Mesendoderm (in vitro differentiated cells): ENCODE results near the gene REPIN1.
A peak's percentile ranks its signal among the peaks of the same experiment; 100 is the strongest.

Experiments used
- DNase-seq: peaks from one replicate; pipeline ENCODE4 v3.0.0; 2013
- H2AK5ac ChIP-seq: 2 replicates; pipeline ENCODE4 v1.6.1; 2013; ENCODE audit warnings: low read length, inconsistent platforms
- H2BK120ac ChIP-seq: 2 replicates; pipeline ENCODE4 v1.6.1; 2013; ENCODE audit warnings: low read depth, mild to moderate bottlenecking, low read length, moderate library complexity, mixed read lengths
- H2BK15ac ChIP-seq: replicated peaks from 2 replicates; pipeline ENCODE4 v1.6.1; 2013; ENCODE audit warnings: low read depth, mild to moderate bottlenecking, moderate library complexity
- H2BK5ac ChIP-seq: 2 replicates; pipeline ENCODE4 v1.6.1; 2013; ENCODE audit warnings: low read length, inconsistent platforms
- H3K18ac ChIP-seq: 2 replicates; pipeline ENCODE4 v1.6.1; 2013; ENCODE audit warnings: mild to moderate bottlenecking, low read length, mixed read lengths
- H3K23ac ChIP-seq: one replicate; pipeline ENCODE4 v1.6.1; 2013; ENCODE audit warnings: low read length
- H3K27ac ChIP-seq: 2 replicates; pipeline ENCODE4 v1.5.1; 2013; ENCODE audit warnings: low read depth, mild to moderate bottlenecking, inconsistent platforms, low read length, moderate library complexity
- H3K27me3 ChIP-seq: 2 replicates; pipeline ENCODE4 v1.6.1; 2013; ENCODE audit warnings: low read length, control low read depth, mild to moderate bottlenecking, inconsistent platforms; ENCODE audit not compliant: insufficient read depth, poor library complexity
- H3K36me3 ChIP-seq: 2 replicates; pipeline ENCODE4 v1.6.1; 2013; ENCODE audit warnings: low read length, inconsistent platforms; ENCODE audit not compliant: control insufficient read depth, insufficient read depth
- H3K4ac ChIP-seq: one replicate; pipeline ENCODE4 v1.6.1; 2013; ENCODE audit warnings: low read depth, mild to moderate bottlenecking, low read length, moderate library complexity
- H3K4me1 ChIP-seq: 2 replicates; pipeline ENCODE4 v1.6.1; 2013; ENCODE audit warnings: low read depth, low read length, inconsistent platforms; ENCODE audit not compliant: control insufficient read depth
- H3K4me2 ChIP-seq: 2 replicates; pipeline ENCODE4 v1.6.1; 2013; ENCODE audit warnings: low read length
- H3K4me3 ChIP-seq: 2 replicates; pipeline ENCODE4 v1.5.1; 2013; ENCODE audit warnings: mild to moderate bottlenecking, low read length
- H3K56ac ChIP-seq: one replicate; pipeline ENCODE4 v1.6.1; 2013; ENCODE audit warnings: low read length
- H3K79me1 ChIP-seq: 2 replicates; pipeline ENCODE4 v1.6.1; 2013; ENCODE audit warnings: low read length, inconsistent platforms
- H3K79me2 ChIP-seq: 2 replicates; pipeline ENCODE4 v1.6.1; 2013; ENCODE audit warnings: mild to moderate bottlenecking, low read length; ENCODE audit not compliant: control insufficient read depth, insufficient read depth
- H3K9ac ChIP-seq: 2 replicates; pipeline ENCODE4 v1.6.1; 2013; ENCODE audit warnings: low read length, inconsistent platforms
- H4K5ac ChIP-seq: one replicate; pipeline ENCODE4 v1.6.1; 2013; ENCODE audit warnings: low read length
- H4K8ac ChIP-seq: one replicate; pipeline ENCODE4 v1.6.1; 2013; ENCODE audit warnings: low read depth, mild to moderate bottlenecking, control low read depth, low read length, moderate library complexity
- whole genome bisulfite sequencing: extraction: QIAGEN DNeasy Blood & Tissue Kit; methylation state at CpG from one replicate; pipeline ENCODE4 v1.1.7; 2013; ENCODE audit warnings: low lambda C conversion rate, missing lambda C conversion rate; ENCODE audit not compliant: insufficient coverage; ENCODE audit errors: extremely low coverage; 5-methylcytosine and 5-hydroxymethylcytosine counted together

Gene REPIN1

DNA sequence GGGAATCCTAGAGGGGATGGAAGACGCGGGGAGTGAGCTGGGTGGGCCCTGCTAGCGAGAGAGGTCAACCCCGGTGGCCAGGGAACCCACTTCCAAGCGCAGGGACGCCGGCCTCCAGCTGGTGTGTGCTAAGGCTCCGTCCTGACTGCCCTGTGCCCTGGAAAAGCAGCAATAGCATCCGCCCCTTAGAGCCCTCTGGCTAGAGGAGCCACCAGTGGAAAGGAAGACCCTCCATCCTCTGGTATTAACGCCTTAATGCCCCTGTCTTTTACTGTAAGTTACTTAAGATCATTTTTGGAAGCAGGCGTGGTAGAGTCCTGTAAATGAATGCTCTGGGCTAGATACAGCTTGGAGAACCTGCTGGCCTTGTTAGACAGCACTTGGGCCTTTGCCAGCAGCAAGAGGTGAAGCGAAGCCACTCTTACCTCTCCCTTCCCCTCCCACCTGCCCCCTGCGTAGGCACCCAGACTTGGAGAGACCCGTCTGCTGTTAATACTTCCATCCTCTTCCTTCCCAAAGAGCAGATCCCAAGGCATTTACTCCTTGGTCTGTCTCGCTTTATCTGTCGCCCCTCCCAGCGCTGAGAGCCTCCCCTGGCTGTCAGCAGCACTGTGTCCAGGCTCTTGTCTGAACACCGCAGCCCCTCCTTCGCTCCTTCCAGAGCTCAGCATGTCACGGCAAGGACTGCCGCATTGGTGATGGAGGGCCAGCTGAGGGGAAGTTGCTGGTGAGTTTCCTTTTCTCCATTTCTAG, 4.6 kb downstream of the REPIN1 start:
- no peak overlapping the region for H2AK5ac ChIP-seq
- H3K27me3 ChIP-seq, result no peaks in the 10 kb centered on the region
- H3K27ac ChIP-seq, result no peak overlapping the region
- no peak overlapping the region for H2BK5ac ChIP-seq
- H4K8ac ChIP-seq, result no peak overlapping the region
- peaks cover 22% of the 10 kb centered on the region for H3K4me1 ChIP-seq
- no peak overlapping the region for H4K5ac ChIP-seq
- peaks cover 3% of the 10 kb centered on the region for H3K36me3 ChIP-seq
- no peak overlapping the region for H3K4ac ChIP-seq
- peaks cover 43% of the 10 kb centered on the region for H3K79me2 ChIP-seq
- DNase-seq, result peak; percentile 55
- H3K18ac ChIP-seq, result no peak overlapping the region
- H2BK15ac ChIP-seq, result no peak overlapping the region
- H3K56ac ChIP-seq, result peak overlapping the region; percentile 73
- no peak overlapping the region for H2BK120ac ChIP-seq
- H3K79me1 ChIP-seq, result peaks cover 25% of the 10 kb centered on the region
- no peak overlapping the region for H3K4me2 ChIP-seq
- H3K4me3 ChIP-seq, result no peak overlapping the region
- H3K23ac ChIP-seq, result peak overlapping the region; percentile 91
- WGBS, result no CpG with 5 or more reads among the region's 21 CpGs
- H3K9ac ChIP-seq, result peak overlapping the region; percentile 31

DNA sequence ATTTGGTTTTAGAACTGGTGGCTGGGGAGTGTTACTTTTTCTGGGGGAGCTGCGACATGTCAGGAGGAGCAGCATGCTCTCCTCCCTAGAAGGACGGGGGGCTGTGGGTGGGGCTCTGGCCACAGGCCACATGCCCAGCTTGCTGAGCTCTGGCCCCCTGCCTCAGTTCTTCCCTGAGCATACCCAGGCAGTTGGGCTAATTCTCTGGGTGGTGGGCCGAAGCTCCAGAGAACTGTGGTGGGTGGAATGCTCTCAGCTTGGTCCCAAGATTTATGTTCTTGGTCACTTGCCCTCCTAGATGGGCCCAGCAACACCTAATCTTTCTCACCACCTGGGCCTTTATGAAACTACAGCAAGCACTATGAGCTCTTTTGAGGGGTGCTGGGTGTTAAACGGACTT, 5.4 kb downstream of the REPIN1 start:
- Histone ChIP-seq H3K23ac (no peak overlapping the region), H3K9ac (peak overlapping the region; percentile 2), H4K8ac (no peak overlapping the region), H3K79me2 (peaks cover 41% of the 10 kb centered on the region), H2AK5ac (no peak overlapping the region), H3K79me1 (peaks cover 25% of the 10 kb centered on the region), H2BK15ac (no peak overlapping the region), H3K4me1 (peaks cover 22% of the 10 kb centered on the region), H3K4ac (peak overlapping the region; percentile 39), H3K56ac (peak overlapping the region; percentile 17), H2BK5ac (peak overlapping the region; percentile 45), H3K4me2 (no peak overlapping the region), H3K27me3 (no peaks in the 10 kb centered on the region), H2BK120ac (no peak overlapping the region), H3K36me3 (peaks cover 3% of the 10 kb centered on the region), H3K4me3 (no peak overlapping the region), H3K27ac (peak overlapping the region; percentile 83), H4K5ac (no peak overlapping the region), H3K18ac (no peak overlapping the region)
- WGBS, result no CpG with 5 or more reads among the region's 4 CpGs
- no peak for DNase-seq

DNA sequence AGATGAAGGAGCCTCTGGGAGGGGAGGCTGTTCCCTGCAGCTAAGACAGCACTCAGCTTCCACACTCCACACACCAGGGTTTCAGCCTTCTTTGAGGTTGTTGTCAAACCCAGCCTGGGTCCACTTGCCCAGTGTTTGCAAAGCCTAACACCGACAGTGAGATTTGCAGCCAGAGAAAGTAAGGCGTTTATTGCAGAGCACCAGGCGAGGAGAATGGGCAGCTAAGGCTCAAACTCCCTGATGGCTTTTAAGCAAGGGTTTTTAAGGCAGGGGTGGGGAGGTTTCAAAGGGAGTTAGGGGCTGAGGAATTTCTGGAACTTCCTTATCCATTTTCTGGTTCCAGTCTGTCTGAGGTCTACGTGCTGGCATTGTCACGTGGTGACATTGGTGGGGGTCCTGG, 5.8 kb downstream of the REPIN1 start:
- Histone ChIP-seq H3K23ac (no peak overlapping the region), H3K27ac (peak overlapping the region; percentile 83)
- no CpG with 5 or more reads among the region's 5 CpGs for WGBS

DNA sequence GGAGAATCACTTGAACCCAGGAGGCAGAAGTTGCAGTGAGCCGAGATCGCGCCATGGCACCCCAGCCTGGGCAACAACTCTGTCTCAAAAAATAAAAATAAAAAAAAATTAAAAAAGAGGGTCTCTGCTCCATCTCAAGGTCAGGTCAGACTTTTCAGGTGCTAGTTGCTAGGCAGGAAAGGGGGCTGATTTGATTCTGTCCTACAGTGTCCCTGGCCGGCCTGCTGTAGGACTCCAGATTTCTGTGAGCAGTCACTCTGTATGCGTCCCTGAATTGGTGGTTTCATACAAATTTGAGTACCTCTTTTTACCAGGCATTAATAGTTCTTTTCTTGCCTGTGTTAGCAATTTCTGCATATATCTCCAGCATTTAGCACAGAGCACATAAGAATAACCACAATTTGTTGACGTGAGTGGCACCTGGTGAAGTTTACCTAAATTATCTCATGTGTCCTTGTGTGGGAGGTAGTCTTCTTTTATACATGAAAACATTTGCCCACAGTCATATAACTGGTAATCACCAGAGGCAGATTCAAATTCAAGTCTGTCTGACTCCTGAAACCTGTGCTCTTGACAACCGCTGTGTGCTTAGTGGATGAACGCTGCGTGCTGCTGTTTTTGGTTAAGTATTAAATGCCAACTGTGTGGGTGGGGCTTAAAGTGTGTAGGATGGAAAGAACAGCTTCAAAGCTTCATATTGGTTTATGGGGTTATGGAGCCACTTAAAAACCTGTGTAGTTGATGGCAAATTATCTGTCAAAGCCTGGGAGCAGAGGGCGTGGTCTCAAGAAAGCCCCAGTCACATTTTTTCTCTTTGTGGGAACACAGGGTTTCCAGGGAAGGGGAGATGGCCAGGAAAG, 7.3 kb downstream of the REPIN1 start:
- no peak overlapping the region for H3K27ac ChIP-seq
- H3K36me3 ChIP-seq, result no peaks in the 10 kb centered on the region
- peaks cover 31% of the 10 kb centered on the region for H3K79me2 ChIP-seq
- H2BK120ac ChIP-seq, result no peak overlapping the region
- H3K4me3 ChIP-seq, result no peak overlapping the region
- H3K27me3 ChIP-seq, result no peaks in the 10 kb centered on the region
- peaks cover 25% of the 10 kb centered on the region for H3K4me1 ChIP-seq
- H3K9ac ChIP-seq, result no peak overlapping the region
- no CpG with 5 or more reads among the region's 10 CpGs for WGBS
- H2BK15ac ChIP-seq, result no peak overlapping the region
- peak overlapping the region; percentile 74 for H3K56ac ChIP-seq
- H3K4me2 ChIP-seq, result no peak overlapping the region
- H4K8ac ChIP-seq, result no peak overlapping the region
- H4K5ac ChIP-seq, result no peak overlapping the region
- H3K79me1 ChIP-seq, result peaks cover 20% of the 10 kb centered on the region
- no peak overlapping the region for H2BK5ac ChIP-seq
- H3K18ac ChIP-seq, result no peak overlapping the region
- H2AK5ac ChIP-seq, result no peak overlapping the region
- H3K23ac ChIP-seq, result no peak overlapping the region
- DNase-seq, result no peak
- no peak overlapping the region for H3K4ac ChIP-seq

More for the DNA sequence above, 5.8 kb downstream of the REPIN1 start:
- H2BK120ac ChIP-seq, result no peak overlapping the region
- H3K27me3 ChIP-seq, result no peaks in the 10 kb centered on the region
- peaks cover 37% of the 10 kb centered on the region for H3K79me2 ChIP-seq
- no peak overlapping the region for H2AK5ac ChIP-seq
- H2BK15ac ChIP-seq, result no peak overlapping the region
- peak overlapping the region; percentile 39 for H3K4ac ChIP-seq
- no peak overlapping the region for H4K5ac ChIP-seq
- H3K4me2 ChIP-seq, result no peak overlapping the region
- peaks cover 22% of the 10 kb centered on the region for H3K4me1 ChIP-seq
- no peak overlapping the region for H4K8ac ChIP-seq
- H3K9ac ChIP-seq, result peak overlapping the region; percentile 2
- H2BK5ac ChIP-seq, result peak overlapping the region; percentile 45
- H3K18ac ChIP-seq, result no peak overlapping the region
- peak overlapping the region; percentile 17 for H3K56ac ChIP-seq
- no peak overlapping the region for H3K4me3 ChIP-seq
- peaks cover 25% of the 10 kb centered on the region for H3K79me1 ChIP-seq
- peaks cover 3% of the 10 kb centered on the region for H3K36me3 ChIP-seq
- DNase-seq, result peak; percentile 95

DNA sequence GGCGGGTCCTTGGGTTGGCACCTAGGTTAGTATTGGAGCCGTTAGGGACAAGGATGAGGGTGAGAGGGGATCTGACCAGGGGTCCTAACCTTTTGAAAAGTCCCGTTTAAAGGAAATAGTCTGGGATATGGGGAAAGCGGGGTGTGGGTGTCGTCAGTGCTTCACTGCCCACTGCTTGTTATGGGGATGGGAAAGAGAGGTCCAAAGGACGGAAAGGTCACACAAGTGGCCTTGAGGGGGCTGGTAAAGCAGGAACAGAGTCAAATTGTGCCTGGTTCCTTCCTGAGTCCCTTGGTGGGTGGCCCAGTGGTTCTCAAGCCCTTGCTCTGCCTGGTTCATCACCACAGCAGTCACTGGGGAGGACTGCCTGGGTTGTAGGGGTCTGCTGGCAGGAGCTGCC, 7.9 kb downstream of the REPIN1 start:
- Histone ChIP-seq H3K18ac (no peak overlapping the region), H2AK5ac (peak overlapping the region; percentile 65), H3K4ac (no peak overlapping the region), H4K5ac (no peak overlapping the region), H3K79me1 (peaks cover 24% of the 10 kb centered on the region), H3K79me2 (peaks cover 28% of the 10 kb centered on the region), H3K27me3 (no peaks in the 10 kb centered on the region), H2BK15ac (no peak overlapping the region), H3K4me3 (no peak overlapping the region), H2BK120ac (no peak overlapping the region), H3K4me1 (peaks cover 29% of the 10 kb centered on the region), H3K23ac (no peak overlapping the region), H3K56ac (peak overlapping the region; percentile 74), H3K36me3 (no peaks in the 10 kb centered on the region), H3K27ac (no peak overlapping the region), H4K8ac (no peak overlapping the region), H2BK5ac (no peak overlapping the region), H3K4me2 (no peak overlapping the region), H3K9ac (peak overlapping the region; percentile 36)
- WGBS, result no CpG with 5 or more reads among the region's 6 CpGs
- no peak for DNase-seq
